Measurements from ENCODE around the gene MSH2. TPM values are rescaled to one million over a fixed set of nuclear protein-coding genes. Genes with fewer than 3 reads are reported as not detected.
"Not testable (repeated sequence)": the region's sequence is repeated elsewhere in the genome, so short reads cannot be mapped to it uniquely, and the experiment has no call there.

The MSH2 gene
- total and polyA plus RNA-seq, 8 donors = 3.1 to 31.5 (median 7.2) TPM

- DNase-seq = no peak
- peaks cover 0 to 4% (median 0%) of the 10 kb centered on the region in 4 donors for H3K36me3 ChIP-seq
- TF ChIP-seq POLR2A (IDR thresholded peaks at IDR 0.05) (no peak), CTCF (IDR thresholded peaks at IDR 0.05) (no peak), POLR2AphosphoS5 (IDR thresholded peaks at IDR 0.05) (no peak), EP300 (IDR thresholded peaks at IDR 0.05) (no peak)
- intact Hi-C loops (cut with DNase I; ENCODE audit: low total_unique reads) = no loop called here
- 84 to 88% (median 87%) methylated on average over 3 of the region's 3 CpGs for WGBS, 5 donors
- H3K9me3 ChIP-seq = no peaks in the 10 kb centered on the region
- no peak overlapping the region for H3K27ac ChIP-seq
- H3K27me3 ChIP-seq = no peaks in the 10 kb centered on the region
- no peaks in the 10 kb centered on the region for H3K4me1 ChIP-seq
- H3K4me3 ChIP-seq = no peak overlapping the region
Measured at GRCh38 chr2:47438106-47438505, 35.1 kb downstream of the MSH2 start.

DNA sequence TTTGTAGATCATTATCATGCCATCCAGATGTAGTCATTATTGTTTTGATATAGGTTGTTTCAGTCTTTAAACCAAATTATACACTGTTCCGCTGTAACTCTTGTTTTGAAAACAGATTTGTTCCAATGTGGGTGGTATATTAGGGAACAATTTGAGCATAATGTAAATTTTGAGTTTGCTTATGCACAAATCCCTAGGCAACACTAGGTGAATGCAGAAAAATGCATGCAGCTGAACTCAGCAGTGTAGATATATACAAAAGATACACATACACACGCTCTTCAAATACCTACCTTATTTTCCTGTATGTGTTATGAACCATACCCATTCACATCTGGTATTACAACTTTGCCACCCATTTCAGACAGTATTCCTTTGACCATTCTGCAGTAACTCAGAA, 35.8 kb downstream of the MSH2 start:
- intact Hi-C loops (cut with DNase I; ENCODE audit: low total_unique reads) = no loop called here

GRCh38 chr2:47451790-47452189, 48.8 kb downstream of the MSH2 start:
- H3K4me1 ChIP-seq = no peaks in the 10 kb centered on the region
- intact Hi-C loops (cut with DNase I; ENCODE audit: low total_unique reads) = no loop called here
- no peak overlapping the region for H3K4me3 ChIP-seq
- H3K9me3 ChIP-seq = no peaks in the 10 kb centered on the region
- peaks cover 0 to 40% (median 13%) of the 10 kb centered on the region in 4 donors for H3K36me3 ChIP-seq
- TF ChIP-seq POLR2A (IDR thresholded peaks at IDR 0.05) (no peak), EP300 (IDR thresholded peaks at IDR 0.05) (no peak), POLR2AphosphoS5 (IDR thresholded peaks at IDR 0.05) (no peak), CTCF (IDR thresholded peaks at IDR 0.05) (no peak)
- no peaks in the 10 kb centered on the region for H3K27me3 ChIP-seq
- DNase-seq = no peak
- no peak overlapping the region for H3K27ac ChIP-seq

More for the DNA sequence above, 35.8 kb downstream of the MSH2 start:
- Histone ChIP-seq H3K4me3 (no peak overlapping the region), H3K27me3 (no peaks in the 10 kb centered on the region), H3K9me3 (no peaks in the 10 kb centered on the region), H3K27ac (no peak overlapping the region), H3K4me1 (no peaks in the 10 kb centered on the region), H3K36me3 (peaks cover 0 to 4% (median 0%) of the 10 kb centered on the region in 4 donors)
- WGBS, 5 donors = 90 to 100% (median 98%) methylated on average over 2 of the region's 2 CpGs
- DNase-seq = no peak
- no peak for TF ChIP-seq EP300 (IDR thresholded peaks at IDR 0.05)
- TF ChIP-seq POLR2AphosphoS5 (IDR thresholded peaks at IDR 0.05) = no peak
- TF ChIP-seq CTCF (IDR thresholded peaks at IDR 0.05) = no peak
- TF ChIP-seq POLR2A (IDR thresholded peaks at IDR 0.05) = no peak

- DNase-seq = no peak
- no peaks in the 10 kb centered on the region for H3K4me1 ChIP-seq
- no peak overlapping the region for H3K4me3 ChIP-seq
- TF ChIP-seq CTCF (IDR thresholded peaks at IDR 0.05) = no peak
- no peak for TF ChIP-seq POLR2AphosphoS5 (IDR thresholded peaks at IDR 0.05)
- no peak for TF ChIP-seq EP300 (IDR thresholded peaks at IDR 0.05)
- TF ChIP-seq POLR2A (IDR thresholded peaks at IDR 0.05) = no peak
- no peak overlapping the region for H3K27ac ChIP-seq
- intact Hi-C loops (cut with DNase I; ENCODE audit: low total_unique reads) = no loop called here
- H3K9me3 ChIP-seq = no peaks in the 10 kb centered on the region
- H3K36me3 ChIP-seq = peaks cover 0 to 37% (median 13%) of the 10 kb centered on the region in 4 donors
- 91 to 95% (median 92%) methylated on average over 2 of the region's 2 CpGs for WGBS, 5 donors
- no peaks in the 10 kb centered on the region for H3K27me3 ChIP-seq
Measured at GRCh38 chr2:47452761-47453160, 49.8 kb downstream of the MSH2 start.

DNA sequence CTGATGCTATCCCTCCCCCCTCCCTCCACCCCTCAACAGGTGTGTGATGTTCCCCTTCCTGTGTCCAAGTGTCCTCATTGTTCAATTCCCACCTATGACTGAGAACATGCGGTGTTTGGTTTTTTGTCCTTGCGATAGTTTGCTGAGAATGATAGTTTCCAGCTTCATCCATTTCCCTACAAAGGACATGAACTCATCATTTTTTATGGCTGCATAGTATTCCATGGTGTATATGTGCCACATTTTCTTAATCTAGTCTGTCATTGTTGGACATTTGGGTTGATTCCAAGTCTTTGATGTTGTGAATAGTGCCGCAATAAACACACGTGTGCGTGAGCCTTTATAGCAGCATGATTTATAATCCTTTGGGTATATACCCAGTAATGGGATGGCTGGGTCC, 51.9 kb downstream of the MSH2 start:
- H3K9me3 ChIP-seq; intact Hi-C loops (cut with DNase I; ENCODE audit: low total_unique reads); H3K27me3 ChIP-seq; H3K4me3 ChIP-seq; DNase-seq; H3K27ac ChIP-seq; H3K4me1 ChIP-seq: not testable (repeated sequence)
- peaks cover 0 to 31% (median 13%) of the 10 kb centered on the region in 4 donors for H3K36me3 ChIP-seq
- 91 to 100% (median 98%) methylated on average over 5 of the region's 5 CpGs for WGBS, 5 donors
